Measurements from ENCODE around the gene POU2AF3.
"Not testable (repeated sequence)": the region's sequence is repeated elsewhere in the genome, so short reads cannot be mapped to it uniquely, and the experiment has no call there.

POU2AF3 gene

DNA sequence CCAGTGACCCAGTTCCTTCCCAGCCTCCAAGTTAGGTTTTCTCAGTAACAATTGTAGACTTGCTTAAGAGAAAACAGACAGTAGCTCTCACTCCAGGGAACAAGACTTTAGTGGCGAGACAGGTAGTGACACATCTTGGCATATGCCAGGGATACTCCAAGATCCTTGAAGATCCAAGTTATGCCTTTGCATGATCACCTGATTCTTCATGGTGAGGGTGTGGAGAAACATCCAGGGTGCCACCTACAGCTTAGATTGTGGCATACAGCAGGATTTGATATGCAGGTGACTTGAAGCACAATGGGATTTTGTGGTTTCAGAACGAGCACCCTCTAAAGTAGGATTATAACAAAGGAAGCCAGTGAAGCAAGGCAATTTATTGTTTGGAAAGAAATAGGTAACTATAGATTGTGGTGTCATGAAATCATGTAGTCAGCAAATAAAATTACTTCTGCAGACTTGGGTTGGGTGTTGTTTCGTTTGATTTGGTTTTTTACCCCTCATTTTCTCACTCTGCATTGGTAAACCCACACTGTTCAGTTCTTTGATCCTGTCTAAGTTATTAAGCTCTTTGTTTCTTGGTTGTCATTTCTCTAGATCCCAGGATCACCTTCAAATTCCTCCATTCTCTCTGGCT, 9.2 kb downstream of the POU2AF3 start:
- no peak for TF ChIP-seq CTCF (IDR thresholded peaks at IDR 0.05; ENCODE audit: borderline replicate concordance, insufficient read depth, low read depth, low read length)

DNA sequence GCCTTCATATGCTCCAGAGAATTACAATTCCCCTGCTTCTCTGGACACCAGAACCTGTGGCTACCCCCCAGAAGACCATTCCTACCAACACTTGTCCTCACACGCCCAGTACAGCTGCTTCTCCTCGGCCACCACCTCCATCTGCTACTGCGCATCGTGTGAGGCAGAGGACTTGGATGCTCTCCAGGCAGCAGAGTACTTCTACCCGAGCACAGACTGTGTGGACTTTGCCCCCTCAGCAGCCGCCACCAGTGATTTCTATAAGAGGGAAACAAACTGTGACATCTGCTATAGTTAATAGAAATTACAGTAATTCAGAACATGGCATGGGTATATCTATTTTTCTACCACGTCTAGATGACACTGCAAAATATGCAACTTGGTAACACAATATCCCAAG, 9.8 kb downstream of the POU2AF3 start:
- no peak overlapping the region for H3K4me3 ChIP-seq (ENCODE audit: low read depth, low read length)
- TF ChIP-seq CTCF (IDR thresholded peaks at IDR 0.05; ENCODE audit: borderline replicate concordance, insufficient read depth, low read depth, low read length), result no peak

More for the DNA sequence above, 9.2 kb downstream of the POU2AF3 start:
- no peak overlapping the region for H3K4me3 ChIP-seq (ENCODE audit: low read depth, low read length)

GRCh38 chr11:111309215-111309915, 11.0 kb downstream of the POU2AF3 start:
- TF ChIP-seq CTCF (IDR thresholded peaks at IDR 0.05; ENCODE audit: borderline replicate concordance, insufficient read depth, low read depth, low read length), result no peak
- no peak overlapping the region for H3K4me3 ChIP-seq (ENCODE audit: low read depth, low read length)

GRCh38 chr11:111310088-111310487, 11.7 kb downstream of the POU2AF3 start:
- H3K4me3 ChIP-seq (ENCODE audit: low read depth, low read length), result no peak overlapping the region

DNA sequence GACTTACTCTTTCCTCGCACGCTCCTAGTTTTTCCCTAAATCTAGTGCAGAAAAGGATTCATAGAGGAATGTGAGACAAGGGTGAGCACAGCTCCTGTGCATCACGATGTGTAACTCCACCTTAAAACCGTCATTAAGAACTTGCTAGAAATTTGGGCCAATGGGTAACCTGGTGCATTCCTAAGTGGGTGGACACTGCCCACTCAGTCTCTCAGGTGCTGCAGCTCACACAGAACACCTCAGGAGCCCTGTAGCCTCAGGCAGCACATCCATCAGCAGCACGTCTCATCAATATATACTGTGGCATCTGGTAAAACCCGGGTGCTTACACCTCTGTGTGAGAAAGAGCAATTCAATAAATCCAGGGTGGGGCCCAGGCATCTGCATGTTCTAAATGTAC, 12.4 kb downstream of the POU2AF3 start:
- H3K4me3 ChIP-seq (ENCODE audit: low read depth, low read length), result no peak overlapping the region
- TF ChIP-seq CTCF (IDR thresholded peaks at IDR 0.05; ENCODE audit: borderline replicate concordance, insufficient read depth, low read depth, low read length), result no peak

More at GRCh38 chr11:111310088-111310487, 11.7 kb downstream of the POU2AF3 start:
- TF ChIP-seq CTCF (IDR thresholded peaks at IDR 0.05; ENCODE audit: borderline replicate concordance, insufficient read depth, low read depth, low read length), result no peak

GRCh38 chr11:111312076-111312475, 13.7 kb downstream of the POU2AF3 start:
- no peak for TF ChIP-seq CTCF (IDR thresholded peaks at IDR 0.05; ENCODE audit: borderline replicate concordance, insufficient read depth, low read depth, low read length)
- no peak overlapping the region for H3K4me3 ChIP-seq (ENCODE audit: low read depth, low read length)

- TF ChIP-seq CTCF (IDR thresholded peaks at IDR 0.05; ENCODE audit: borderline replicate concordance, insufficient read depth, low read depth, low read length), result no peak
- no peak overlapping the region for H3K4me3 ChIP-seq (ENCODE audit: low read depth, low read length)
Measured at GRCh38 chr11:111319296-111319695, 20.9 kb downstream of the POU2AF3 start.

DNA sequence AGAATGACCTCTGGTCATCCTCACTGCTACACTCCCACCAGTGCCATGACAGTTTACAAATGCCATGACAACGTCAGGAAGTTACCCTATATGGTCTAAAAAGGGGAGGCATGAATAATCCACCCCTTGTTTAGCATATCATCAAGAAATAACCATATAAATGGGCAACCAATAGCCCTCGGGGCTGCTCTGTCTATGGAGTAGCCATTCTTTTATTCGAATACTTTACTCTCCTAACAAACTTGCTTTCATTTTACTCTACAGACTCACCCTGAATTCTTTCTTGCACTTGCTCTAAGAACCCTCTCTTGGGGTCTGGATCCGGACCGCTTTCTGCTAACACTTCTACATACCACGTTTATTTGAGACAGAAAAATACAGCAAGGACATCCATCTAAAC, 21.9 kb downstream of the POU2AF3 start:
- not testable (repeated sequence) for H3K4me3 ChIP-seq (ENCODE audit: low read depth, low read length)

Measured in GM12875 (cell line).